M059J (cell line): ENCODE data around the gene LY6G6C. TPM values are rescaled to one million over a fixed set of nuclear protein-coding genes. Genes with fewer than 3 reads are reported as not detected.
"Not testable (repeated sequence)": the region's sequence is repeated elsewhere in the genome, so short reads cannot be mapped to it uniquely, and the experiment has no call there.

Experiments
- DNase-seq: peaks from one replicate; pipeline ENCODE4 v3.0.0-alpha.2; 2012; ENCODE audit warnings: low read depth
- total RNA-seq: library from RNA; depleted of rRNA; stranded (reverse); fragments of >200 nt; shearing (Covaris generic); gene quantifications from 2 replicates; pipeline ENCODE4 v1.2.3, GENCODE V29; 2014

Gene LY6G6C
- total RNA-seq, 1 experiment from 2014 or later: not detected

GRCh38 chr6:31727034-31727716, 5.6 kb upstream of the LY6G6C start:
- no peak for DNase-seq

- DNase-seq: no peak
Measured at GRCh38 chr6:31725502-31726350, 4.2 kb upstream of the LY6G6C start.

GRCh38 chr6:31723980-31724691, 2.6 kb upstream of the LY6G6C start:
- DNase-seq: no peak

DNA sequence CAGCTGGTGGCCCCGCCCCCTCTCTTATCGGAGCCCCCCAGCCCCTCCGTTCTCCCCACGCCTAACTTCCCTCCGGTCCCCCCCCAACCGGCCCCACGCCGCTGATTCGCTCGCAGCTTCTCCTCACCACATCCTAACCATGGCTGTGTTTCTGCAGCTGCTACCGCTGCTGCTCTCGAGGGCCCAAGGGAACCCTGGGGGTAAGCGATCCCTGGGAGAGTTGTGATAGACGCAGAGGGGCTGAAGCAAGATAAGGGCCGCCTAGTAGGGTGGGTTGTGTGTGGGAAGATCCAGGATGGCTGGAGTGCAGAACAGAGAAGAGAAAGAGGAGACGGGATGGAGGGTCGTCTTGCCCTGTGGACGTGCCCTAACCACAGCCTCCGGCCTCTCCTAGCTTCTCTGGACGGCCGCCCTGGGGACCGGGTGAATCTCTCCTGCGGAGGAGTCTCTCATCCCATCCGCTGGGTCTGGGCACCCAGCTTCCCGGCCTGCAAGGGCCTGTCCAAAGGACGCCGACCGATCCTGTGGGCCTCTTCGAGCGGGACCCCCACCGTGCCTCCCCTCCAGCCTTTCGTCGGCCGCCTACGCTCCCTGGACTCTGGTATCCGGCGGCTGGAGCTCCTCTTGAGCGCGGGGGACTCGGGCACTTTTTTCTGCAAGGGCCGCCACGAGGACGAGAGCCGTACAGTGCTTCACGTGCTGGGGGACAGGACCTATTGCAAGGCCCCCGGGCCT, 1.9 kb upstream of the LY6G6C start, which contains the start of gene MPIG6B:
Gene MPIG6B, plus strand, starts transcription at position 129 of the 735 bp plus-strand sequence. Its CDS starts 11 bp downstream, at position 140.
- no peak for DNase-seq

- DNase-seq: no peak
Measured at GRCh38 chr6:31722173-31722572, 627 bp upstream of the LY6G6C start.

GRCh38 chr6:31720196-31720770, 1.3 kb downstream of the LY6G6C start:
- no peak for DNase-seq

DNA sequence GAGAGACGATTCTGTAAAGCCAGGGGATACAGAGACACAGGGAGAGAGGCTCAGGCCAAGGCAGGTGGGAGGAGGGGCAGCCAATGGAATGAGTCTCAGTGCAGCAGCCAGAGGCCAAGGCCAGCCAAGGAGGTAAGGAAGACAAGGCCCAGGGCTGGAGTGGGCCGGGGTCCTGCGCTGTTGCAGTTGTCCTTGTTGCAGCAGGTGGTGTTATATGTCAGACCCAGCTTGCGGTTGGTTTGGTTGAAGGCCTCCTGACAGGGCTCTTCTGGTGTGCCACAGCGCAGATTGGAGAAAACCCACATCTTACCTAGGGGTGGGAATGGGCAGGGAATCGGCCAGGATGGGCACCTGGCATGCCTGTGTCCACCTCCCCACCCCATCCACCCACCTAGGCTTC, 2.5 kb downstream of the LY6G6C start:
- DNase-seq: no peak

DNA sequence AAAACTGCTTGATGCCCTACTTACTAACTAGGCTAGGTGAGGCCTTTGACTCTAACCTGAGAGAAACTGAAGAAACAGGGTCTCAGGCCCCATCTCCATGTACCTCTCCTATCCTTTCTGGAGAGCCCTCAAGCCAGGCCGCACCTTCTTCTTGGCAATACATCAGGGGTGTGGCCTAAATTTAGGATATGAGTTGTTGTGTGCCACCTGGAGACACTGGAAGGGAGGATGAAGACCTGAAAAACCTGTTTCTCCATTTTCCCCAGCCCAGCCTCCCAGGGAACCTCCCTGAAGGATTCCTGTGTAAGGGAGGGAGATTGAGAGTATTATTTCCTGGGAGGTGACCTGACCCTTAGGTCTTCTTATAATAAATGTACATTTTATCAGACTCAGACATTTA, 3.3 kb downstream of the LY6G6C start:
- no peak for DNase-seq

DNA sequence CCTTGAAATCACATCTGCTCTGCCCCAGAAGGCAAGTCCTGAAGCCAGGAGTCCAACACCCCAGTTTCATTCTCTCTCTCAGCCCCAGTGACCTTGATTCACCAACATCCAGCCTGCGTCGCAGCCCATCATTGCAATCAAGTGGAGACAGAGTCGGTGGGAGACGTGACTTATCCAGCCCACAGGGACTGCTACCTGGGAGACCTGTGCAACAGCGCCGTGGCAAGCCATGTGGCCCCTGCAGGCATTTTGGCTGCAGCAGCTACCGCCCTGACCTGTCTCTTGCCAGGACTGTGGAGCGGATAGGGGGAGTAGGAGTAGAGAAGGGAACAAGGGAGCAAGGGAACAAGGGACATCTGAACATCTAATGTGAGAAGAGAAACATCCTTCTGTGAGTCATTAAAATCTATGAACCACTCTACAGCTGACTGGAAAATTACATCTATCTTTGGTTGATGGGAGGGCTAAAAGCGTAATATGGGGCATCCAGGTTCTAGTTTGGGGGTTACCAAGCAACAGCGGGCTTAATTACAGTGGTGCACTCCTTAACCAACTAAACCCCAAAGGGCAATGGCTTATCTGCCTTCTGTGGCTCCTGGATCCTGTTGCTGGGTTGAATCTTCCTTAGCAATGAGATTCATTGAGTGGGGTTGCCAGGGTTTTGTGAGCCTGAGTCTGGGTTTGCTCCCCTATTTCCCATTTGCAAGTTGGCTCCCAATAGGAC, 3.9 kb downstream of the LY6G6C start:
- DNase-seq: no peak

DNA sequence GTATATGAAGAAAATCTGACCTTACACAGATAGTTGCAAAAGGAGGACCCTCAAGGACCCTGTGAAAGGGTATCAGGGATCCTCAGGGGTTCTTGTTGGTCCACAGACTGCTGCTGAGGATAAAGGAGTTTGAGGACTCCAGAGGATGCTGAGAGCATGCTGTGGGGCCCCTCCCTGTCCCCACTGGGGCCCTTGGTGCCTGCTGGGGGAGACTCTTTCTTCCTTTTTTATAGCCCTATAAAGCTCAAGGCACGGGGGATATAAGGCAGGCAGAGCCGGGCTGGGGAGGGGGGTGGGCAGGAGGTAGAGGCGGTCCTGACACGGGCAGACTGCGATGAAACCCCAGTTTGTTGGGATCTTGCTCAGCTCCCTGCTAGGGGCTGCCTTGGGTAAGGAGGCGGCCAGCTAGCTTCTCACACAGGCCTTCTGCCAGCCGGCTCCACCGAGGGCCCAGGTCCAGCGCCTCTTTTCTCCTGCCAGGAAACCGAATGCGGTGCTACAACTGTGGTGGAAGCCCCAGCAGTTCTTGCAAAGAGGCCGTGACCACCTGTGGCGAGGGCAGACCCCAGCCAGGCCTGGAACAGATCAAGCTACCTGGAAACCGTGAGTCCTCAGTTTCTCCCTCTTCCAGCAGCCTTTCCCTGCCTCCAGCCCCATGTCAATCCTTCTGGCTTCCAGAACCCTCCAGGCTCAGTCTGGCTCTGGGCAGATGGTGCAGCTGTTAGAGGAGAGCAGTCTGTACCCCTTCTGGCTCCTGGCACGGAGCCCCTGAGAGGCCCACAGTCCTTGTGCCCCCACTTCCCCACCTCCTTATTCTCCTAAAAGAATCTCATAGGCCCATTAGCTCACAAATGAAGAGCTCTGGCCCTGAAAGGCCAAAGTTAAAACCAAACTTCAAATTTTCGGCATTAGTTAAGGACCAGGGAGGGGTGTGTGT, 6.3 kb downstream of the LY6G6C start, which contains the start of gene LY6G6D:
Gene LY6G6D, plus strand, starts transcription at position 327 of the 937 bp plus-strand sequence. Its CDS starts 8 bp downstream, at position 335.
- DNase-seq: no peak

- DNase-seq: no peak
Measured at GRCh38 chr6:31713991-31714684, 7.4 kb downstream of the LY6G6C start.

DNA sequence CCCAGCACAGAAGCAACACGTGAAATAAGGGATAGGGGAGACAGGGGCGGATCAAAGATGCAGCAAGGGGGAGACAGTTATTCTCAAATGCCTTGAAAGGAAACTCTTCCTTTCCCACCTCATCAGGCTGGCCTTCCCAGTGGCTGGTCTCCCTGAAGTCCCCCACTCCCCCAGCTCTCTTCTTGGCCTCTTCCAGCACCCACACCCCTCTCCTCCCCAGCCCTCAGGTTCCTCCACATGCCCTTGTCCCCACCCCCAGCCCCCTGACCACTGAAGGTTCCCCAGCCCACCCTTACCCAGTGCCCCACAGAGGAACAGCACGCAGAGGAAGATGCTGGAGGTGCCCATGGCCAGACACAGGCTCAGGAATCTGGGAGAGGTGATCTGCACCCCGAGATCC, 8.1 kb downstream of the LY6G6C start:
- no peak for DNase-seq

GRCh38 chr6:31712296-31712695, 9.2 kb downstream of the LY6G6C start:
- peak; percentile 55 for DNase-seq

DNA sequence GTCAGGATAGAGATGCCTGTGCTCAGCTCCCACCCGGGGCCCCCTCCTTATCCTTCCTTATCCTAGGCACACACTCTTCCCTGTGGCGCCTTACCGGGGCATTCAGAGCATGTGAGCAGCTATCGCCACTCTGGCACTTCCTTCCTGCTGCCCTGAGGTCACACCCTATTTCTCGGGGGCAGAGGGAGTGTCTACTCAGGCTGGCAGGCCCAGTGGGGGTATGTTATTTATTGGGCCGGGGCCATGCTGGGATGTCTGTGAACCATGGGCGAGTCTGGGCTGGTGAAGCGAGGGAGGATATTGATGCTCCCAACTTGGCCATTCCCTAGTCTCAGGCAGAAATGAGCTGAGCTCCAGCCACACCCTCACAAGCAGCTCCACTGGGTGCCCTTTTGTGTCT, 10.3 kb downstream of the LY6G6C start:
- DNase-seq: no peak

DNA sequence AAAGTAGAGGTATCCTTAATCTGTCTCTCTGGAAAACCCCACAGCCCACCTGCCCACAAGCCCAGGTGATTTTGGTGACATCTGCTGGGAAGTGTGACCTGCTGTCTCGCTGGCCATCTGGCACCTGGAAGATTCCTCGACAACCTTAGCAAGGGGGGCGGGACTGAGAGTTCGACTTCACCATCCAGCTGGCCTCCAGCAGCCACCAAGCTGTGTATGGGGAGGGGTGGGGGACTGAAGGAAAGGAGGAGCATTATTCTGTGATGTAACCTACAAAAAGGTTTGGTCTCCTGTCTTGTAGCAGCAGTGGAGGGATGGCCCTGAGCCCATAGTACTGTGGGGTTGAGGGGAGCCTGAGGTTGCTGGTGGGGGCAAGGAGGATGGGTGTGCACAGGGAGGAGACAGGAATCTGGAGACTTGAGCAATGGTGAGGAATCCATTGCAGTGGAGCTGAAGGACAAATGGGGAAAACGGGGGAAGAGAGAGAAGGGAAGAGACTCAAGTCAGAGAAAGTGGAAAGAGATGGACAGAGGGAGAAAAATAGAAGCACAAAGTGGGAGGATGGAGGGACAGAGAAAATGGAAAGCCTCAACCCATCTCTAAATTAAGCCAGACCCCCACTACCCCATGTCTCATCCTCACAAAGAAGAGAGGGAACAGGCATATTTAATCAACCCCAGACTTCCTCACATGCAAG, 10.9 kb downstream of the LY6G6C start:
- no peak for DNase-seq

DNA sequence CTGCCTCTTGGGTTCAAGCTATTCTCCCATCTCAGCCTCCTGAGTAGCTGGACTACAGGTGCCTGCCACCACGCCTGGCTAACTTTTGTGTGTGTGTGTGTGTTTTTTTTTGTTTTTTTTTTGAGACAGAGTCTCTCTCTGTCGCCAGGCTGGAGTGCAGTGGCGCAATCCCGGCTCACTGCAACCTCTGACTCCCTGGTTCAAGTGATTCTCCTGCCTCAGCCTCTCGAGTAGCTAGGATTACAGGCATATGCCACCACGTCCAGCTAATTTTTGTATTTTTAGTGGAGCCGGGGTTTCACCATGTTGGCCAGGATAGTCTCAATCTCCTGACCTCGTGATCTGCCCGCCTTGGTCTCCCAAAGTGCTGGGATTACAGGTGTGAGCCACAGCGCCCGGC, 12.4 kb downstream of the LY6G6C start:
- DNase-seq: not testable (repeated sequence)

DNA sequence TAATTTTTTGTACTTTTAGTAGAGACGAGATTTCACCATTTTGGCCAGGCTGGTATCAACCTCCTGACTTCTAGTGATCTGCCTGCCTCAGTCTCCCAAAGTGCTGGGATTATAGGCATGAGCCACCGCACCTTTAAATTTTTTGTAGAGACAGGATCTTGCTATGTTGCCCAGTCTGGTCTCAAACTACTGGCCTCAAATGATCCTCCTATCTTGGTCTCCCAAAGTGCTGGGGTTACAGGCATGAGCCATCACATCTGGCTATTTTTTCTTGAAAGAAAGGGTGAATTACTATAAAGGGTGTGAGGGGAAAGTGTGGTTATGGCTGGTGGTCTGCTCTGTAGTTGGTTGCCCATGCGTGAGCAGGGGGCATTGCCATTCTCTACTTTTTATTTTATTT, 13.3 kb downstream of the LY6G6C start:
- DNase-seq: no peak

- no peak for DNase-seq
Measured at GRCh38 chr6:31707701-31708100, 13.8 kb downstream of the LY6G6C start.
